Keratinocyte (primary cell): ENCODE results near the gene ATMIN. TPM values are rescaled to one million over a fixed set of nuclear protein-coding genes. Genes with fewer than 3 reads are reported as not detected.

Experiments used
- DNase-seq: peaks from one replicate; pipeline ENCODE4 v3.0.0-alpha.2; 2011; ENCODE audit warnings: low read depth, missing footprints, low spot score
- FAIRE-seq: peaks from 2 replicates; lab custom pipeline; 2011; peaks lifted over from hg19 to GRCh38; lab: Jason Lieb, UNC
- H2AFZ ChIP-seq: 2 replicates; pipeline ENCODE4 v1.6.0; 2012; ENCODE audit warnings: low read length, control low read depth, inconsistent platforms; ENCODE audit not compliant: control insufficient read depth
- H3K27ac ChIP-seq: 2 replicates; pipeline ENCODE4 v1.5.1; 2011; ENCODE audit warnings: low read length; ENCODE audit not compliant: control insufficient read depth, insufficient read depth
- H3K27me3 ChIP-seq: 3 replicates; pipeline ENCODE4 v1.6.0; 2011; ENCODE audit warnings: low read length; ENCODE audit not compliant: control insufficient read depth, insufficient read depth; ENCODE audit errors: extremely low read depth
- H3K36me3 ChIP-seq, 2 experiments: 2 replicates in 1 of 2; 3 replicates in 1 of 2; pipeline ENCODE4 v1.5.1; 2011; ENCODE audit warnings: low read length in 2 of 2, mild to moderate bottlenecking in 1 of 2; ENCODE audit not compliant: control insufficient read depth in 2 of 2, insufficient read depth in 2 of 2; ENCODE audit errors: extremely low read depth in 1 of 2
- H3K4me1 ChIP-seq: 3 replicates; pipeline ENCODE4 v1.5.1; 2011; ENCODE audit warnings: low read length; ENCODE audit not compliant: control insufficient read depth, insufficient read depth; ENCODE audit errors: extremely low read depth
- H3K4me2 ChIP-seq: 3 replicates; pipeline ENCODE4 v1.6.0; 2011; ENCODE audit warnings: low read depth, low read length; ENCODE audit not compliant: control insufficient read depth, insufficient read depth; ENCODE audit errors: extremely low read depth
- H3K4me3 ChIP-seq, 3 experiments: fragments of 200-600 bp in 1 of 3; sonication (generic) in 1 of 3; 2 replicates in 2 of 3; 3 replicates in 1 of 3; pipeline ENCODE4 v1.5.1; 2011 to 2016; ENCODE audit warnings: low read length in 3 of 3, mild to moderate bottlenecking in 3 of 3, control low read depth in 2 of 3, inconsistent platforms in 1 of 3, low read depth in 1 of 3, mixed read lengths in 1 of 3, mixed run types in 1 of 3, moderate library complexity in 1 of 3; ENCODE audit not compliant: control insufficient read depth in 2 of 3, insufficient read depth in 2 of 3; ENCODE audit errors: extremely low read depth in 1 of 3
- H3K79me2 ChIP-seq: 2 replicates; pipeline ENCODE4 v1.6.0; 2012; ENCODE audit warnings: low read length; ENCODE audit not compliant: control insufficient read depth, insufficient read depth
- H3K9ac ChIP-seq: 3 replicates; pipeline ENCODE4 v1.6.0; 2011; ENCODE audit warnings: low read length; ENCODE audit not compliant: control insufficient read depth, insufficient read depth; ENCODE audit errors: extremely low read depth
- H3K9me1 ChIP-seq: 3 replicates; pipeline ENCODE4 v1.6.0; 2011; ENCODE audit warnings: low read length; ENCODE audit not compliant: control insufficient read depth, insufficient read depth; ENCODE audit errors: extremely low read depth
- H3K9me3 ChIP-seq: 2 replicates; pipeline ENCODE4 v1.5.1; 2012; ENCODE audit warnings: low read depth, low read length; ENCODE audit not compliant: control insufficient read depth
- H4K20me1 ChIP-seq: 3 replicates; pipeline ENCODE4 v1.6.0; 2011; ENCODE audit warnings: low read length; ENCODE audit not compliant: control insufficient read depth, insufficient read depth; ENCODE audit errors: extremely low read depth
- EZH2 ChIP-seq: IDR thresholded peaks from one replicate; pipeline ENCODE4 v1.6.1; 2012; ENCODE audit warnings: inconsistent platforms, mild to moderate bottlenecking, low read length, moderate library complexity
- dilution Hi-C: fragments of 300-500 bp; cut with MboI; formaldehyde crosslinking; loops from one replicate; pipeline ENCODE4 v1.7.0; 2020; ENCODE audit warnings: low sequenced_read_pairs; ENCODE audit not compliant: extremely low pct_ligation_motif_present
- polyA plus RNA-seq, 5 experiments: library from polyadenylated mRNA; depleted of rRNA in 3 of 5; stranded (reverse) in 3 of 5; stranded (forward) in 1 of 5; unstranded in 1 of 5; fragments of >200 nt; gene quantifications; 1 replicate in 1 of 5; 2 replicates in 3 of 5; 3 replicates in 1 of 5; pipeline versions ENCODE4 v1.2.1 to v1.2.3, GENCODE V29; 2011 to 2012; ENCODE audit warnings: missing spikeins in 2 of 5, low read depth in 1 of 5, low replicate concordance in 1 of 5
- TF ChIP-seq, protein P1 (sequence below), 3 experiments: IDR thresholded peaks in 1 of 3; conservative IDR thresholded peaks in 1 of 3; optimal IDR thresholded peaks in 1 of 3; 2 replicates in 2 of 3; 3 replicates in 1 of 3; pipeline versions ENCODE3 to v1.5.1; 2011; ENCODE audit warnings: low read length in 3 of 3, mild to moderate bottlenecking in 3 of 3, moderate library complexity in 2 of 3, control low read depth in 1 of 3, inconsistent platforms in 1 of 3; ENCODE audit not compliant: insufficient read depth in 2 of 3; ENCODE audit errors: extremely low read depth in 1 of 3

Gene ATMIN
- polyA plus RNA-seq, 1 donor (not counting 4 experiments of a cell fraction or from before 2014, with no cell fraction given): 31.2 TPM

DNA sequence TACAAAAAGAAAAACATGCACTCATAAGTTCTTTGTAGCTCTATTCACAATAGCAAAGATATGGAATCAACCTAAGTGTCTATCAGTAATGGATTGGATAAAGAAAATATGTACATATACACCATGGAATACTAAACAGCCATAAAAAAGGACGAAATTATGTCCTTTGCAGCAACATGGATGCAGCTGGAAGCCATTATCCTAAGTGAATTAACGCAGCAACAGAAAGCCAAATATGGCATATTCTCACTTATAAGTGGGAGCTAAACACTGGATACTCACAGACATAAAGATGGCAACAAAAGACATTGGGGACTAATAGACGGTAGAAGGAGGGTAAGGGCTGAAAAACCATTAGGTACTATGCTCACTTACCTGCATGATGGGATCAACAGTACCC is 34.8 kb upstream of the ATMIN start:
- Histone ChIP-seq H3K4me2 (no peak overlapping the region), H3K9ac (no peak overlapping the region), H3K9me3 (no peaks in the 10 kb centered on the region), H3K4me3 (no peak overlapping the region), H3K36me3 (peaks cover 0 to 3% of the 10 kb centered on the region in 2 experiments), H3K79me2 (peaks cover 93% of the 10 kb centered on the region), H3K27ac (no peak overlapping the region), H2AFZ (no peak overlapping the region), H3K9me1 (peaks cover 3% of the 10 kb centered on the region), H3K4me1 (peaks cover 17% of the 10 kb centered on the region), H4K20me1 (no peaks in the 10 kb centered on the region), H3K27me3 (no peaks in the 10 kb centered on the region)
- FAIRE-seq (no peak), DNase-seq (no peak)
- dilution Hi-C loops: no loop called here
- TF ChIP-seq, protein P1, sequence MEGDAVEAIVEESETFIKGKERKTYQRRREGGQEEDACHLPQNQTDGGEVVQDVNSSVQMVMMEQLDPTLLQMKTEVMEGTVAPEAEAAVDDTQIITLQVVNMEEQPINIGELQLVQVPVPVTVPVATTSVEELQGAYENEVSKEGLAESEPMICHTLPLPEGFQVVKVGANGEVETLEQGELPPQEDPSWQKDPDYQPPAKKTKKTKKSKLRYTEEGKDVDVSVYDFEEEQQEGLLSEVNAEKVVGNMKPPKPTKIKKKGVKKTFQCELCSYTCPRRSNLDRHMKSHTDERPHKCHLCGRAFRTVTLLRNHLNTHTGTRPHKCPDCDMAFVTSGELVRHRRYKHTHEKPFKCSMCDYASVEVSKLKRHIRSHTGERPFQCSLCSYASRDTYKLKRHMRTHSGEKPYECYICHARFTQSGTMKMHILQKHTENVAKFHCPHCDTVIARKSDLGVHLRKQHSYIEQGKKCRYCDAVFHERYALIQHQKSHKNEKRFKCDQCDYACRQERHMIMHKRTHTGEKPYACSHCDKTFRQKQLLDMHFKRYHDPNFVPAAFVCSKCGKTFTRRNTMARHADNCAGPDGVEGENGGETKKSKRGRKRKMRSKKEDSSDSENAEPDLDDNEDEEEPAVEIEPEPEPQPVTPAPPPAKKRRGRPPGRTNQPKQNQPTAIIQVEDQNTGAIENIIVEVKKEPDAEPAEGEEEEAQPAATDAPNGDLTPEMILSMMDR (optimal IDR thresholded peaks at IDR 0.05 in 1 of 3, IDR thresholded peaks at IDR 0.05 in 1 of 3, conservative IDR thresholded peaks at IDR 0.05 in 1 of 3; ENCODE audit: extremely low read depth in 1 of 3, insufficient read depth in 2 of 3, low read length in 3 of 3): no peak
- no peak for TF ChIP-seq EZH2

DNA sequence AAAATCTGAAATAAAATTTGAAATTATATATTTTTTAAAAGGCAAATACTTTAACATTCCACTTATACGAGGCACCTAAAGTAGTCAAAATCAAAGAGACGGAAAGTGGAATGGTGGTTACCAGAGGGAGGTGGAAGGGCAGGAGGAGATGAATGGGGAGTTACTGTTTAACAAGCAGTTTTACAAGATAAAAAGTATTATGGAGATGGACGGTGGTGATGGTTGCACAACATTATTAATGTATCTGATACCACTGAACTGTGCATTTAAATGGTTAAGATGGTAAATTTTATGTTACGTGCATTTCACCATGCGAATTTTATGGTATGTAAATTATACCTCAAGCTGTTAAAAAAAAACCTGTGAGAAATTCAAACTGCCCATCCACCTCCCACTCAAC is 34.3 kb upstream of the ATMIN start:
- H3K4me3 ChIP-seq: no peak overlapping the region
- FAIRE-seq (no peak), DNase-seq (no peak)
- no peaks in the 10 kb centered on the region for H3K27me3 ChIP-seq
- TF ChIP-seq EZH2: no peak
- TF ChIP-seq, protein P1 (optimal IDR thresholded peaks at IDR 0.05 in 1 of 3, IDR thresholded peaks at IDR 0.05 in 1 of 3, conservative IDR thresholded peaks at IDR 0.05 in 1 of 3; ENCODE audit: extremely low read depth in 1 of 3, insufficient read depth in 2 of 3, low read length in 3 of 3): no peak
- H3K4me1 ChIP-seq: peaks cover 18% of the 10 kb centered on the region
- H3K27ac ChIP-seq: no peak overlapping the region
- peaks cover 3% of the 10 kb centered on the region for H3K9me1 ChIP-seq
- H3K9me3 ChIP-seq: no peaks in the 10 kb centered on the region
- no peaks in the 10 kb centered on the region for H4K20me1 ChIP-seq
- H3K36me3 ChIP-seq: peaks cover 0 to 3% of the 10 kb centered on the region in 2 experiments
- H2AFZ ChIP-seq: no peak overlapping the region
- H3K79me2 ChIP-seq: peaks cover 95% of the 10 kb centered on the region
- H3K4me2 ChIP-seq: no peak overlapping the region
- H3K9ac ChIP-seq: no peak overlapping the region
- dilution Hi-C loops: no loop called here
